D721Med (cell line): Measurements from ENCODE around the gene PRKG1.

Source experiments
- DNase-seq: peaks from one replicate; pipeline ENCODE4 v3.0.0; 2011; ENCODE audit warnings: low spot score; ENCODE audit not compliant: insufficient read length
- FAIRE-seq: peaks from 2 replicates; lab custom pipeline; 2011; peaks lifted over from hg19 to GRCh38; lab: Jason Lieb, UNC
- TF ChIP-seq, protein P1 (sequence below): IDR thresholded peaks from 2 replicates; pipeline ENCODE4 v1.5.1; 2012; ENCODE audit warnings: mild to moderate bottlenecking, control low read depth; ENCODE audit not compliant: insufficient read depth; ENCODE audit errors: missing control alignments

The PRKG1 gene

DNA sequence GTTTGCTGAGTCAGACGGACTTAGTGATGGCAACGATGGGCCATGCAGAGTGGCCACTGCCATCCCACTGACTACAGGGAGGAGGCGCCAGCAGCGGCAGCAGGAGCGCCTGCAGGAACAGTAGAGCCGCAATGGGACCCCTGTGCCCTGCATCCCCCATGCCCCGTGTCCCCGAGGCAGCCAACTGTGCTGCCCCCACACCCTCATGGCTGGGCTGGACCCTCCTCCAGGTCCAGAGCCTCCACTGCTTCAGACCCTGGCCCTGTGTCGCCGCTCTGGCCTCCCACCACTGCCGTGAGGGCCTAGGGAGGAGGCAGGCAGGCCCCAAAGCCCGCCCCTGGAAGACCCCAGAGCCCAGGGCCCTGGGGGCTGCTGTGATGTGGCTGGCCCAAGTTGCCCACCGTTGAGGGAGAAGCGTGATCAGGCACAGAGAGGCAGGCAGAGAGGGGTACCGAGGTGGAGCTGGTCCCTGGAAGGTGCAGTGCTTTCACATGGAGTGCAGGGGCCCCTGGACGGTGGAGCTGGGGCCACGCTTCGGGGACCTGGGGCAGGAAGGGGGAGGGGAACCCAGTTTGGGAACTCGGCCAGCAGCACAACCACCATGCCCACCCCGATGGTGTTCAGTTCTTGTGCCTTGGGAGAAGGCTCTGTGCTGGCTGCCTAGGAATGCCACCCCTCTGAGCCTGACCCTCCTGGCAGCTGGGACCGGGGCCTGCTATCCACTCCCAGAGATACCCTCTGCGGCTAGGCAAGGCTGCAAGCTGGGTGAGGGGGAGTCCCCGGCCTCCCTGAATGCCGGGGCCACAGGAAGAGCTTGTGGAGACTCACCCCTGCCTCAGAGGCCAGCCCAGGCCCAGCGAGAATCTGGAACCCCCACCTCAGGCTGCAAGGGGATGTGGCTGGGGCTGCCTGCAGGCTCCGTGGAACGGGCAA, 1272.4 kb downstream of the PRKG1 start:
- TF ChIP-seq, protein P1, sequence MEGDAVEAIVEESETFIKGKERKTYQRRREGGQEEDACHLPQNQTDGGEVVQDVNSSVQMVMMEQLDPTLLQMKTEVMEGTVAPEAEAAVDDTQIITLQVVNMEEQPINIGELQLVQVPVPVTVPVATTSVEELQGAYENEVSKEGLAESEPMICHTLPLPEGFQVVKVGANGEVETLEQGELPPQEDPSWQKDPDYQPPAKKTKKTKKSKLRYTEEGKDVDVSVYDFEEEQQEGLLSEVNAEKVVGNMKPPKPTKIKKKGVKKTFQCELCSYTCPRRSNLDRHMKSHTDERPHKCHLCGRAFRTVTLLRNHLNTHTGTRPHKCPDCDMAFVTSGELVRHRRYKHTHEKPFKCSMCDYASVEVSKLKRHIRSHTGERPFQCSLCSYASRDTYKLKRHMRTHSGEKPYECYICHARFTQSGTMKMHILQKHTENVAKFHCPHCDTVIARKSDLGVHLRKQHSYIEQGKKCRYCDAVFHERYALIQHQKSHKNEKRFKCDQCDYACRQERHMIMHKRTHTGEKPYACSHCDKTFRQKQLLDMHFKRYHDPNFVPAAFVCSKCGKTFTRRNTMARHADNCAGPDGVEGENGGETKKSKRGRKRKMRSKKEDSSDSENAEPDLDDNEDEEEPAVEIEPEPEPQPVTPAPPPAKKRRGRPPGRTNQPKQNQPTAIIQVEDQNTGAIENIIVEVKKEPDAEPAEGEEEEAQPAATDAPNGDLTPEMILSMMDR, result no peak
- DNase-seq (no peak), FAIRE-seq (no peak)

DNA sequence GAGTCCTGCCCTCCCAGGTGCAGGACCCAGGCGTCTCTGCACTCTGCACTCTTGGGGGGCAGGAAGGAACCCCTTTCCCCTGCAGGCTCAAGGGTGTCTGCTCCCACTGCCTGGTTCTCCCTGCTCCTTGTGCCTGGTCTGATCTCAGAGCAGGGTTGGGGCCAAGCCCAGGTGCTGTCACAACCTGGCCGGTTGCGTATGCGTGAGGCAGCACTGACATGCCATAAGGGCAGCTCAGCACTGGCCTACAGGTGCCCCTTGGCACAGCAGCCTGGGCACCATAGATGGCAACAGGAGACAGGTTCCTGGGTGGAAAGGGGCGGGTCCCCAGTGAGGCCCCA, 1273.0 kb downstream of the PRKG1 start:
- DNase-seq (no peak), FAIRE-seq (no peak)
- TF ChIP-seq, protein P1, result no peak
